Small intestine (tissue), 7 donors: Measurements from ENCODE around the gene RTN4RL2. TPM values are rescaled to one million over a fixed set of nuclear protein-coding genes. Genes with fewer than 3 reads are reported as not detected.

ENCODE experiments used
- DNase-seq, 2 donors: peaks; one replicate each; pipeline versions ENCODE4 v3.0.0 to v3.0.0-alpha.2; 2013
- FAIRE-seq: peaks from 2 replicates; lab custom pipeline; 2012; peaks lifted over from hg19 to GRCh38; lab: Jason Lieb, UNC
- H3K27ac ChIP-seq, 3 donors: one replicate each; pipeline ENCODE4 v1.5.1; 2013; ENCODE audit warnings: low read length in 2 of 3, mild to moderate bottlenecking in 2 of 3, control low read depth in 1 of 3, inconsistent platforms in 1 of 3, low read depth in 1 of 3, moderate library complexity in 1 of 3
- H3K27me3 ChIP-seq, 3 donors: one replicate each; pipeline ENCODE4 v1.6.1; 2013; ENCODE audit warnings: low read length in 3 of 3, inconsistent platforms in 1 of 3; ENCODE audit not compliant: control insufficient read depth in 3 of 3, insufficient read depth in 3 of 3
- H3K36me3 ChIP-seq, 3 donors: one replicate each; pipeline ENCODE4 v1.6.1; 2013; ENCODE audit warnings: low read length in 3 of 3, inconsistent platforms in 1 of 3, low read depth in 1 of 3, mild to moderate bottlenecking in 1 of 3, moderate library complexity in 1 of 3; ENCODE audit not compliant: control insufficient read depth in 3 of 3, insufficient read depth in 2 of 3
- H3K4me1 ChIP-seq, 3 donors: one replicate each; pipeline ENCODE4 v1.6.1; 2013; ENCODE audit warnings: low read length in 2 of 3, inconsistent platforms in 1 of 3, low read depth in 1 of 3, mild to moderate bottlenecking in 1 of 3, moderate library complexity in 1 of 3; ENCODE audit not compliant: control insufficient read depth in 3 of 3, insufficient read depth in 2 of 3
- H3K4me3 ChIP-seq, 3 donors: one replicate each; pipeline ENCODE4 v1.5.1; 2013; ENCODE audit warnings: low read length in 3 of 3, control low read depth in 1 of 3, inconsistent platforms in 1 of 3, low read depth in 1 of 3, mild to moderate bottlenecking in 1 of 3, moderate library complexity in 1 of 3
- H3K9me3 ChIP-seq, 2 donors: one replicate each; pipeline ENCODE4 v1.6.1; 2013; ENCODE audit warnings: low read depth in 1 of 2, low read length in 1 of 2; ENCODE audit not compliant: control insufficient read depth in 2 of 2, insufficient read depth in 1 of 2
- WGBS, 3 donors: extraction: QIAGEN DNeasy Blood & Tissue Kit; methylation state at CpG; one replicate each; pipeline ENCODE4 v1.1.7; 2013; 5-methylcytosine and 5-hydroxymethylcytosine counted together
- polyA plus RNA-seq, 4 donors: library from polyadenylated mRNA; stranded (reverse) in 3 of 4; unstranded in 1 of 4; fragments of 200-250 nt in 3 of 4; fragments of 120-200 nt in 1 of 4; gene quantifications; one replicate each; pipeline versions ENCODE4 v1.2.1 to v1.2.3, GENCODE V29; 2013
- donor health status: healthy with polysubstance abuse.
- donor health status: control.
- donor health status: control.
- donor health status: Bipolar disorder and iron deficiency.
- donor health status: healthy.

The RTN4RL2 gene
- polyA plus RNA-seq, 4 donors: 0.70 to 0.87 TPM; not detected in 2

GRCh38 chr11:57500926-57501325 lies 40.6 kb downstream of the RTN4RL2 start:
- Histone ChIP-seq H3K9me3 (no peaks in the 10 kb centered on the region), H3K4me3 (no peak overlapping the region), H3K4me1 (peaks cover 0 to 46% (median 3%) of the 10 kb centered on the region in 3 donors), H3K27ac (no peak overlapping the region), H3K27me3 (no peaks in the 10 kb centered on the region), H3K36me3 (peaks cover 0 to 27% (median 0%) of the 10 kb centered on the region in 3 donors)
- no peak for DNase-seq
- WGBS, 3 donors: 89 to 97% (median 96%) methylated on average over 14 to 15 of the region's 15 CpGs
- no peak for FAIRE-seq

- H3K4me3 ChIP-seq: no peak overlapping the region
- FAIRE-seq (no peak), DNase-seq (peak; percentile 50 to 59)
- H3K9me3 ChIP-seq: no peaks in the 10 kb centered on the region
- H3K4me1 ChIP-seq: peaks cover 0 to 37% (median 3%) of the 10 kb centered on the region in 3 donors
- WGBS, 3 donors: 27 to 65% (median 40%) methylated on average over 4 of the region's 4 CpGs
- H3K36me3 ChIP-seq: peaks cover 0 to 24% (median 0%) of the 10 kb centered on the region in 3 donors
- H3K27me3 ChIP-seq: no peaks in the 10 kb centered on the region
- no peak overlapping the region for H3K27ac ChIP-seq
Measured at GRCh38 chr11:57501953-57502352, 41.6 kb downstream of the RTN4RL2 start.

GRCh38 chr11:57502376-57502775 lies 42.0 kb downstream of the RTN4RL2 start:
- FAIRE-seq (no peak), DNase-seq (no peak)
- Histone ChIP-seq H3K4me1 (peaks cover 0 to 32% (median 3%) of the 10 kb centered on the region in 3 donors), H3K9me3 (no peaks in the 10 kb centered on the region), H3K4me3 (no peak overlapping the region), H3K27me3 (no peaks in the 10 kb centered on the region), H3K27ac (no peak overlapping the region), H3K36me3 (peaks cover 0 to 22% (median 0%) of the 10 kb centered on the region in 3 donors)
- WGBS, 3 donors: 80 to 92% (median 85%) methylated on average over 3 of the region's 3 CpGs

- FAIRE-seq (no peak), DNase-seq (no peak)
- Histone ChIP-seq H3K27me3 (no peaks in the 10 kb centered on the region), H3K4me1 (peaks cover 0 to 28% (median 3%) of the 10 kb centered on the region in 3 donors), H3K27ac (peak overlapping the region in 1 of 3 donors; percentile 60), H3K9me3 (no peaks in the 10 kb centered on the region), H3K4me3 (no peak overlapping the region), H3K36me3 (peaks cover 0 to 22% (median 0%) of the 10 kb centered on the region in 3 donors)
Measured at GRCh38 chr11:57502870-57503269, 42.5 kb downstream of the RTN4RL2 start.

- FAIRE-seq: no peak
- H3K36me3 ChIP-seq: peaks cover 0 to 22% (median 0%) of the 10 kb centered on the region in 3 donors
Measured at GRCh38 chr11:57504511-57504910, 44.2 kb downstream of the RTN4RL2 start.

GRCh38 chr11:57506522-57506921 lies 46.2 kb downstream of the RTN4RL2 start:
- Histone ChIP-seq H3K27me3 (no peaks in the 10 kb centered on the region), H3K27ac (no peak overlapping the region), H3K4me1 (peaks cover 0 to 3% (median 2%) of the 10 kb centered on the region in 3 donors), H3K9me3 (no peaks in the 10 kb centered on the region), H3K36me3 (peaks cover 0 to 12% (median 0%) of the 10 kb centered on the region in 3 donors), H3K4me3 (no peak overlapping the region)
- FAIRE-seq (no peak), DNase-seq (no peak)
- WGBS, 3 donors: 93 to 100% (median 96%) methylated on average over 1 of the region's 1 CpG

More at GRCh38 chr11:57504511-57504910, 44.2 kb downstream of the RTN4RL2 start:
- no peak overlapping the region for H3K27ac ChIP-seq
- no peaks in the 10 kb centered on the region for H3K27me3 ChIP-seq
- H3K4me1 ChIP-seq: peaks cover 0 to 13% (median 3%) of the 10 kb centered on the region in 3 donors
- 77 to 91% (median 84%) methylated on average over 4 of the region's 4 CpGs for WGBS, 3 donors
- H3K9me3 ChIP-seq: no peaks in the 10 kb centered on the region
- DNase-seq: no peak
- no peak overlapping the region for H3K4me3 ChIP-seq

GRCh38 chr11:57508341-57509170 lies 48.2 kb downstream of the RTN4RL2 start:
- 86 to 93% (median 91%) methylated on average over 7 of the region's 7 CpGs for WGBS, 3 donors
- no peak for FAIRE-seq
- H3K27me3 ChIP-seq: no peaks in the 10 kb centered on the region
- no peak overlapping the region for H3K27ac ChIP-seq
- no peak overlapping the region for H3K4me3 ChIP-seq
- H3K4me1 ChIP-seq: peaks cover 0 to 3% (median 0%) of the 10 kb centered on the region in 3 donors
- H3K9me3 ChIP-seq: no peaks in the 10 kb centered on the region
- peaks cover 0 to 18% (median 0%) of the 10 kb centered on the region in 3 donors for H3K36me3 ChIP-seq
- no peak for DNase-seq

- H3K36me3 ChIP-seq: peaks cover 0 to 8% (median 0%) of the 10 kb centered on the region in 3 donors
- DNase-seq (no peak), FAIRE-seq (no peak)
- no peaks in the 10 kb centered on the region for H3K9me3 ChIP-seq
- no peak overlapping the region for H3K27ac ChIP-seq
- H3K4me3 ChIP-seq: no peak overlapping the region
- peaks cover 0 to 5% (median 0%) of the 10 kb centered on the region in 3 donors for H3K27me3 ChIP-seq
- WGBS, 3 donors: 91 to 96% (median 91%) methylated on average over 6 of the region's 6 CpGs
- peaks cover 2 to 13% (median 6%) of the 10 kb centered on the region in 3 donors for H3K4me1 ChIP-seq
Measured at GRCh38 chr11:57511741-57512430, 51.6 kb downstream of the RTN4RL2 start.
